Osteoblast (primary cell): ENCODE measurements around the gene CHRNB4. TPM values are rescaled to one million over a fixed set of nuclear protein-coding genes. Genes with fewer than 3 reads are reported as not detected.

Experiments used
- DNase-seq: peaks from one replicate; pipeline ENCODE4 v3.0.0; 2011; ENCODE audit warnings: low spot score, mixed read lengths; ENCODE audit not compliant: insufficient read length; ENCODE audit errors: missing footprints
- H2AFZ ChIP-seq: 2 replicates; pipeline ENCODE4 v1.6.0; 2011; ENCODE audit warnings: mild to moderate bottlenecking, low read length
- H3K27ac ChIP-seq: 2 replicates; pipeline ENCODE4 v1.5.1; 2011; ENCODE audit warnings: mild to moderate bottlenecking, low read depth, low read length, moderate library complexity
- H3K27me3 ChIP-seq: 2 replicates; pipeline ENCODE4 v1.6.0; 2012; ENCODE audit warnings: mild to moderate bottlenecking, control low read depth, inconsistent platforms, low read length, moderate library complexity; ENCODE audit not compliant: insufficient read depth
- H3K36me3 ChIP-seq: 2 replicates; pipeline ENCODE4 v1.5.1; 2011; ENCODE audit warnings: mild to moderate bottlenecking, low read length, control low read depth, moderate library complexity; ENCODE audit not compliant: insufficient read depth
- H3K4me1 ChIP-seq: 2 replicates; pipeline ENCODE4 v1.5.1; 2011; ENCODE audit warnings: mild to moderate bottlenecking, low read length, control low read depth, moderate library complexity; ENCODE audit not compliant: insufficient read depth
- H3K4me2 ChIP-seq: 2 replicates; pipeline ENCODE4 v1.6.0; 2011; ENCODE audit warnings: mild to moderate bottlenecking, low read length; ENCODE audit not compliant: insufficient read depth
- H3K4me3 ChIP-seq: fragments of 200-600 bp; sonication (generic); 3 replicates; pipeline ENCODE4 v1.5.1; 2012; ENCODE audit warnings: mild to moderate bottlenecking, low read length, inconsistent platforms; ENCODE audit not compliant: insufficient read depth
- H3K79me2 ChIP-seq: 2 replicates; pipeline ENCODE4 v1.6.0; 2012; ENCODE audit warnings: mild to moderate bottlenecking, low read length, control low read depth, inconsistent platforms; ENCODE audit not compliant: insufficient read depth
- H3K9me3 ChIP-seq: 2 replicates; pipeline ENCODE4 v1.5.1; 2011; ENCODE audit warnings: low read depth, low read length, control low read depth
- H4K20me1 ChIP-seq: 2 replicates; pipeline ENCODE4 v1.6.0; 2012; ENCODE audit warnings: mild to moderate bottlenecking, low read length, control low read depth; ENCODE audit not compliant: insufficient read depth
- CTCF ChIP-seq: IDR thresholded peaks from 2 replicates; pipeline ENCODE4 v1.5.1; 2011; ENCODE audit warnings: mild to moderate bottlenecking, low read depth, low read length, moderate library complexity; ENCODE audit errors: extremely low read depth
- total RNA-seq: library from RNA; depleted of rRNA; stranded (reverse); fragments of >200 nt; gene quantifications from 2 replicates; pipeline ENCODE4 v1.2.3, GENCODE V29; 2012

The CHRNB4 gene
- total RNA-seq, 1 donor: not detected

- Histone ChIP-seq H3K4me3 (no peak overlapping the region), H3K79me2 (no peaks in the 10 kb centered on the region), H4K20me1 (no peaks in the 10 kb centered on the region), H3K36me3 (no peaks in the 10 kb centered on the region), H2AFZ (no peak overlapping the region), H3K4me2 (no peak overlapping the region), H3K27ac (no peak overlapping the region), H3K4me1 (no peaks in the 10 kb centered on the region), H3K27me3 (no peaks in the 10 kb centered on the region), H3K9me3 (no peaks in the 10 kb centered on the region)
- no peak for DNase-seq
- no peak for TF ChIP-seq CTCF
These were observed 34.8 kb upstream of the CHRNB4 start for GRCh38 chr15:78675617-78676360.

- Histone ChIP-seq H4K20me1 (no peaks in the 10 kb centered on the region), H3K4me2 (no peak overlapping the region), H2AFZ (no peak overlapping the region), H3K36me3 (no peaks in the 10 kb centered on the region), H3K79me2 (no peaks in the 10 kb centered on the region), H3K27me3 (no peaks in the 10 kb centered on the region), H3K9me3 (no peaks in the 10 kb centered on the region), H3K27ac (no peak overlapping the region), H3K4me3 (no peak overlapping the region), H3K4me1 (no peaks in the 10 kb centered on the region)
- TF ChIP-seq CTCF: no peak
- no peak for DNase-seq
These were observed 34.2 kb upstream of the CHRNB4 start for GRCh38 chr15:78675206-78675605.

- H3K4me3 ChIP-seq: no peak overlapping the region
- no peaks in the 10 kb centered on the region for H4K20me1 ChIP-seq
- DNase-seq: no peak
- H3K27me3 ChIP-seq: no peaks in the 10 kb centered on the region
- H2AFZ ChIP-seq: no peak overlapping the region
- no peak overlapping the region for H3K27ac ChIP-seq
- no peak for TF ChIP-seq CTCF
- no peaks in the 10 kb centered on the region for H3K79me2 ChIP-seq
- no peaks in the 10 kb centered on the region for H3K9me3 ChIP-seq
- no peaks in the 10 kb centered on the region for H3K36me3 ChIP-seq
- H3K4me2 ChIP-seq: no peak overlapping the region
- no peaks in the 10 kb centered on the region for H3K4me1 ChIP-seq
These were observed 33.0 kb upstream of the CHRNB4 start for GRCh38 chr15:78673917-78674444.

- DNase-seq: no peak
- Histone ChIP-seq H3K4me3 (no peak overlapping the region), H2AFZ (no peak overlapping the region), H3K9me3 (no peaks in the 10 kb centered on the region), H3K36me3 (no peaks in the 10 kb centered on the region), H3K27ac (no peak overlapping the region), H3K27me3 (no peaks in the 10 kb centered on the region), H3K4me1 (no peaks in the 10 kb centered on the region), H4K20me1 (no peaks in the 10 kb centered on the region), H3K4me2 (no peak overlapping the region), H3K79me2 (no peaks in the 10 kb centered on the region)
- TF ChIP-seq CTCF: no peak
These were observed 32.5 kb upstream of the CHRNB4 start for GRCh38 chr15:78673476-78673875.
